AG04450 (cell line): ENCODE results near the gene POU3F2. TPM values are rescaled to one million over a fixed set of nuclear protein-coding genes. Genes with fewer than 3 reads are reported as not detected.

Source experiments
- CTCF ChIA-PET: fragments of 300-600, 350-600 bp; formaldehyde crosslinking; extraction: SDS; loops from one replicate; lab custom pipeline; 2022; ENCODE audit warnings: antibody characterized with exemption, inconsistent platforms; lab: Charles Lee
- POLR2A ChIA-PET: fragments of 350-600 bp; formaldehyde crosslinking; extraction: SDS; loops from one replicate; lab custom pipeline; 2021; ENCODE audit warnings: antibody characterized with exemption, inconsistent platforms; lab: Yijun Ruan, JAX
- DNase-seq: peaks from one replicate; pipeline ENCODE4 v3.0.0-alpha.2; 2011; ENCODE audit warnings: low read depth, low spot score
- H3K27ac ChIP-seq: one replicate; pipeline ENCODE4 v1.5.1; 2012; ENCODE audit warnings: low read depth, low read length, control low read depth
- H3K27me3 ChIP-seq: one replicate; pipeline ENCODE4 v1.6.0; 2012; ENCODE audit warnings: low read length; ENCODE audit not compliant: control insufficient read depth, insufficient read depth
- H3K4me3 ChIP-seq: 2 replicates; pipeline ENCODE4 v1.5.1; 2011; ENCODE audit warnings: mild to moderate bottlenecking, low read depth, low read length, control low read depth
- H3K9me3 ChIP-seq: 2 replicates; pipeline ENCODE4 v1.5.1; 2012; ENCODE audit warnings: low read length; ENCODE audit not compliant: control insufficient read depth, insufficient read depth
- CTCF ChIP-seq: IDR thresholded peaks from 2 replicates; pipeline ENCODE4 v1.5.1; 2011; ENCODE audit warnings: low read depth, low read length, control low read depth, inconsistent platforms
- polyA plus RNA-seq: library from polyadenylated mRNA; depleted of rRNA; stranded (reverse); fragments of >200 nt; gene quantifications from 2 replicates; pipeline ENCODE4 v1.2.3, GENCODE V29; 2011

The POU3F2 gene
- polyA plus RNA-seq, 1 experiment = not detected

- peaks cover 45% of the 10 kb centered on the region for H3K27me3 ChIP-seq
- H3K4me3 ChIP-seq = no peak overlapping the region
- no peaks in the 10 kb centered on the region for H3K9me3 ChIP-seq
- CTCF ChIA-PET = no interaction called here
- TF ChIP-seq CTCF = no peak
- DNase-seq = no peak
- no peak overlapping the region for H3K27ac ChIP-seq
- POLR2A ChIA-PET = no interaction called here
These were observed 12.5 kb upstream of the POU3F2 start for GRCh38 chr6:98821756-98822405.

GRCh38 chr6:98823428-98824161 lies 10.8 kb upstream of the POU3F2 start:
- ChIA-PET CTCF (no interaction called here), POLR2A (no interaction called here)
- H3K27me3 ChIP-seq = peaks cover 61% of the 10 kb centered on the region
- no peak overlapping the region for H3K27ac ChIP-seq
- no peak overlapping the region for H3K4me3 ChIP-seq
- H3K9me3 ChIP-seq = no peaks in the 10 kb centered on the region; the same call in 1 of the 2 replicates
- DNase-seq = no peak
- TF ChIP-seq CTCF = no peak

- no peak for TF ChIP-seq CTCF
- no peak overlapping the region for H3K27ac ChIP-seq
- no peak for DNase-seq
- H3K9me3 ChIP-seq = no peaks in the 10 kb centered on the region; the same call in 1 of the 2 replicates
- peaks cover 69% of the 10 kb centered on the region for H3K27me3 ChIP-seq
- no peak overlapping the region for H3K4me3 ChIP-seq
- CTCF ChIA-PET = no interaction called here
- POLR2A ChIA-PET = no interaction called here
These were observed 10.0 kb upstream of the POU3F2 start for GRCh38 chr6:98824162-98824901.

GRCh38 chr6:98824902-98825599 lies 9.3 kb upstream of the POU3F2 start:
- CTCF ChIA-PET = no interaction called here
- no peak overlapping the region for H3K4me3 ChIP-seq
- TF ChIP-seq CTCF = no peak
- H3K9me3 ChIP-seq = no peaks in the 10 kb centered on the region; the same call in 1 of the 2 replicates
- no peak for DNase-seq
- peaks cover 73% of the 10 kb centered on the region for H3K27me3 ChIP-seq
- POLR2A ChIA-PET = no interaction called here
- no peak overlapping the region for H3K27ac ChIP-seq
